HG03457 (cell line): ENCODE results near the gene CMTM8.

Experiments used
- ATAC-seq: cut with Tn5 transposase; IDR thresholded peaks from one replicate; pipeline ENCODE4 v1.9.1; 2021; ENCODE audit warnings: moderate number of reproducible peaks; ENCODE audit not compliant: unreplicated experiment

Gene CMTM8

DNA sequence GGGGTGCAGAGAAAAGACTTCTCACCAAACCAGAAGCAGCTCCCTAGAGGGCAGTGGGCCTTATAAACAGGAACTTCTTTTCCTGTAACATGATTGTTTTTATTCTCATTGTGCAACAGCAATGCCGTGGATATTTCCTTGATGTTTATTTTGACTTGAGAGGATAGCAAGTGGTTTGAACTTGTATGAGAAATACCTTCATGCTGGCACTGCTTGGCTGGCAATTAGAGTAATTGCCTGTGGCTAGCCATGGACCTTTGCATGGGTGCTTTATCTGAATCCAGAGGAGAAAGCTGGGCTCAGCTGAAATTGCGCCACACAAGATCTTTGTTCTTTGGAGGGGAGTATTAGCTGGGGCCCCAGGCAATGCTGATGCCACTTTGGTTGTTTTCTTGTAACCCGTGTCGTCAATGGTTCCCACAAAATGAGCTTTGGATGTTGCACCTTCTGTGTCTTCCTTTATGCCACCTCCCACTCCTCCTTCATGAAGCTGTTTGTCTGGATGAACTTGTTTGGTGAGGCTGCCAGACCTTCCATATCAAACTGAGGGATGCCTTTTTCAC, 37.9 kb downstream of the CMTM8 start:
- no peak for ATAC-seq

DNA sequence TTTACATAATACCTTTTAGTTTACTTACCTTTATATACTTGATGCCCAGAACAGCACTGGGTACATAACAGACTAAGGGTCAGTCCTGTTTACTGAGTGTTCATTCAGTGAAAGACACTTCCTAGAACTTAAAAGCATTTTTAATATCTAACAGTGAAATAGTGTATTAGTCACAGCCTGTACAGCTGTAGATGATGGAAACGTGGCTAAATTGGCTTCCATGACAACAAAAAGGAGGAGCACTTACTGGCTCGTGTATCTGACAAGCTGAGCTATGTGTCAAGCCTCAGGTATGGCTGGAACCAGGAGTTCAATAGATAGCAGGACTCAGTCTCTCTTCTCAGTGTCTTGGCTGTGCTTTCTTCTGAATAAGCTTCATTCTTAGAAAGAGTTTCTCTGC, 40.2 kb downstream of the CMTM8 start:
- no peak for ATAC-seq

DNA sequence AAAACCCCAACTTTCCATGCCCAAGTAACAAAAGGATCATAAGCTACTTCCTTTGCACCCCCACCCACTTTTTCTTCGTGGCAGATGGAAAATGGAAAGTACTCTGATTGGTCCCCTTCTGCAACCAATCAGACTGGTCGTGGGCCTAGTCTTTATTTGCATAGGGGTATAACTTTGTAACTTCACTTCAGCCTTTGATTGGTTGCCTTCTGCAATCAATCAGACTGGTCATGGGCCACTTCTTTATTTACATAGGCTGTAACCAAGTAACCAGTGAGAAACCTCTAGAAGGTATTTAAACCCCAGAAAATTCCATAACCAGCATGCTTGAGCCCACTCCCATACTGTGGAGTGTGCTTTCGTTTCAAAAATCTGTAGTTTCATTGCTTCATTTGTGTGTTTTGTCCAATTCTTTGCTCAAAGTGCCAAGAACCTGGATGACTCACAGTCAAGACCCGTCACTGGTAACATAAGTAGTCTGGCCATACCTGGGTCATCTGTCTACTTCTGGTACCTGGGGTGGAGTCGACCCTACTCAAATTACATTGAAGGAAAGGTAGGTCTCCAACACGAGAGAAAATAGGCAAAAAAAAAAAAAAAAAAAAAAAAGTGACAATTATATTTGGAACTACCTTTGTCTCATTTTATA, 41.9 kb downstream of the CMTM8 start:
- ATAC-seq = no peak

GRCh38 chr3:32281570-32282106, 43.2 kb downstream of the CMTM8 start:
- ATAC-seq = no peak

- ATAC-seq = no peak
Measured at GRCh38 chr3:32282578-32283154, 44.2 kb downstream of the CMTM8 start.

GRCh38 chr3:32283304-32283703, 44.8 kb downstream of the CMTM8 start:
- no peak for ATAC-seq

GRCh38 chr3:32284443-32285212, 46.1 kb downstream of the CMTM8 start:
- ATAC-seq = no peak

DNA sequence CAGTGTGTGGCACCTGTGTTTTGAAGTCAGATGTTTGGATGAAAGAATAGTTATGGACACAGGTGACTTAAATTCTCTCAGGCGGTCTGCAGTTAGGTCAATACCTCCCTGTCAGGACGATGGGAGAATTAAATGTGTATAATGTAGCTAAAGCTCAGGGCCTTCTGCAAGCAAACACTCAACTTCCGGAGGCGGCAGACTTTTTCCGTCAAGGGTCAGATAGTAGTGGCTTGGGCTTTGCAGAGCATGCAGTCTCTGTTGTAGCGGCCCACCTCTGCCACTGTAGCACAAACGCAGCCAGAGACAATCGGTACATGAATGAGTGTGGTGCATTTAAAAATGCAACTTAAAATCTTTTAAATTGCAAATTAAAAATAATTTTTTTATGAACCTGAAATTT, 47.4 kb downstream of the CMTM8 start:
- no peak for ATAC-seq

- ATAC-seq = no peak
Measured at GRCh38 chr3:32288819-32289218, 50.3 kb downstream of the CMTM8 start.

- no peak for ATAC-seq
Measured at GRCh38 chr3:32290619-32291018, 52.1 kb downstream of the CMTM8 start.

- ATAC-seq = no peak
Measured at GRCh38 chr3:32292085-32292796, 53.8 kb downstream of the CMTM8 start.

GRCh38 chr3:32293903-32294302, 55.4 kb downstream of the CMTM8 start:
- ATAC-seq = no peak

GRCh38 chr3:32296251-32297204, 58.0 kb downstream of the CMTM8 start:
- no peak for ATAC-seq

GRCh38 chr3:32297366-32297765, 58.9 kb downstream of the CMTM8 start:
- no peak for ATAC-seq

DNA sequence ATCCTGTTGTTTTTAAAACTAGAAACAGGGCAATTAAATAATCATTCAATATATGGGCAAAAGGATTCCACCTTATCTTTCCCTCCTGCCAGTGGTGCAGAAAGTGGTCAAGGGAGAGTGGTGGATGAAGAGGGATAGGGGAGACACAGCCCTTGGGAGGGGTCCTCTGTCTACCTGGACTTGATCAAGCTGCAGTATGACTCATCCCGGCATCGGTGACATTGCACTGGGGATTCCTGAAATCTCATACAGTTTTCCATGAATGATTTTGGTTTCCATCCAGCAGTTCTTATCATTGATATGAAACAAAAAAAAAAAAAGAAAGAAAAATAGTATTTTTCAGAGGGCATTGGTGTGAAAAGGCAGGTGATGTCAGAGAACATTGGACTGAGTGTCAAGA, 62.9 kb downstream of the CMTM8 start:
- ATAC-seq = no peak

DNA sequence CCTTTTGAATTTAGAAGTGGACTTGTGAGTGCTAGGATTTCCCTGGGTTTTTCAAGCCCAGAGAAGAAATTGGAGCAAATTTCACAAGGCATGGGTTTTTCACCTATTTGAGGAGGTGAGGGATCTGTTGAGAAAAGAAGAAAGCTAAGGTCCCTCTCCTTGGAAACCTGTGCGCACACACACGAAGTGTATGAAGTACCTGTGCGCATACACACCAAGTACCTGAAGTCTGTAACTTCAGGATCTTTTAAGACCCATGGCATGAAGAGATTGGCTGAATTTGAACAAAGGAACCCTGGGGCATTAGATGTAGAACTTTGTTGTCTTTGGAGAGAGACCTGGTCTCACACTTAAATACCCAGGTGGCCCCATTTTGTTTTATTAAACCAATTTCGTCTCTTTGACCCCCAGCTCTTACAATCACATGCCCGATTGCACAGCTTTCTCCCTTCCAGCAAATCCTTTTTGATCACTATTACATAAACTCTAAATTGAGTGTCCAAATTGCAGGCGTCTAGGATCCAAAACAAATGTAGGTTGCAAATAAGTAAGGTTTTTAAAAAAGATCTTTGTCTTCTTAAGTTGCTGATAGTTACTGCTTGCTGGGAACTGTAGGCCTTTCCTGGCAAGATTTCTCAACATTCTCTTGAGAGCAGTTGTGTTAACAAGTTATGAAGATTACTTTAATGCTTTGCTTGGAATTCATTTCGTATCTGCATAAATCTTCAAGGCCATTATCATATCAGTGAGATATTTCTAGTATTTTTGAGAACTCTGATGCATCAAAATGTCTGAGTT, 64.3 kb downstream of the CMTM8 start:
- ATAC-seq = no peak

GRCh38 chr3:32303399-32303747, 64.9 kb downstream of the CMTM8 start:
- no peak for ATAC-seq

GRCh38 chr3:32303977-32304881, 65.7 kb downstream of the CMTM8 start:
- ATAC-seq = no peak
